Measurements from ENCODE around the gene BECN2.

BECN2 gene

DNA sequence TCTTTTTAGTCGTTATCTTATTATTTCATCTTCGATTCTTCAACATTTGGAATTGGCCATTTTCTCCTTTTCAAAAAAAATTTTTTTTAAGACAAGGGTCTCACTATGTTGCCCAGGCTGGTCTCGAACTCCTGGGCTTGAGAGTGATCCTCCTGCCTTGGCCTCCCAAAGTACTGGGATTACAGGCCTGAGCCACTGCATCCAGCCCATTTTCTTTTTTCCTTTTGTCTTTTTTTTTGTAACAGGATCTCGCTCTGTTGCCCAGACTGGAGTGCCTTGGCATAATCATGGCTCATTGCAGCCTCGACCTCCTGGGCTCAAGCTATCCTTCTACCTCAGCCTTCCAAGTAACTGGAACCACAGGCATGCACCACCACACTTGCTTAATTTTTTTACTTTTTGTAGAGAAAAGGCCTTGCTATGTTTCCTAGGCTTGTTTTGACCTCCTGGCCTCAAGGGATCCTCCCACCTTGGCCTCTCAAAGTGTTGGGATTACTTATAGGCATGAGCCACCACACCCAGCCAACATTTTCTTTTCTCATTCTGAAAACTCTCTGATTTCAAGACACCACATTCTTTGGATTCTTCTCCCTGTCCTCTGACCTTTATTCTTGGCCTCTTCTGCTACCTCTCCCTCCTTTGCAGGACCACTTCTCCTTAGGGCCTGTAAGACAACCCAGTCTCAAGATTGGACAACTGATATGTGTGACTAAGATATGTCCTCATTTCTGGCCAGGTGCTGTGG, 47.4 kb downstream of the BECN2 start:
- no peaks in the 10 kb centered on the region for H3K27me3 ChIP-seq (ENCODE audit: control insufficient read depth, insufficient read depth, low read length)
- H3K27ac ChIP-seq (ENCODE audit: low read length), result no peak overlapping the region
- no peak overlapping the region for H3K4me3 ChIP-seq (ENCODE audit: low read length)
- H3K9ac ChIP-seq (ENCODE audit: low read length), result no peak overlapping the region
- H3K4me1 ChIP-seq (ENCODE audit: control insufficient read depth, low read depth, low read length), result peaks cover 6% of the 10 kb centered on the region
- H3K9me3 ChIP-seq (ENCODE audit: control insufficient read depth, low read depth, low read length), result no peaks in the 10 kb centered on the region
- no peaks in the 10 kb centered on the region for H3K36me3 ChIP-seq (ENCODE audit: control insufficient read depth, low read depth, low read length)

DNA sequence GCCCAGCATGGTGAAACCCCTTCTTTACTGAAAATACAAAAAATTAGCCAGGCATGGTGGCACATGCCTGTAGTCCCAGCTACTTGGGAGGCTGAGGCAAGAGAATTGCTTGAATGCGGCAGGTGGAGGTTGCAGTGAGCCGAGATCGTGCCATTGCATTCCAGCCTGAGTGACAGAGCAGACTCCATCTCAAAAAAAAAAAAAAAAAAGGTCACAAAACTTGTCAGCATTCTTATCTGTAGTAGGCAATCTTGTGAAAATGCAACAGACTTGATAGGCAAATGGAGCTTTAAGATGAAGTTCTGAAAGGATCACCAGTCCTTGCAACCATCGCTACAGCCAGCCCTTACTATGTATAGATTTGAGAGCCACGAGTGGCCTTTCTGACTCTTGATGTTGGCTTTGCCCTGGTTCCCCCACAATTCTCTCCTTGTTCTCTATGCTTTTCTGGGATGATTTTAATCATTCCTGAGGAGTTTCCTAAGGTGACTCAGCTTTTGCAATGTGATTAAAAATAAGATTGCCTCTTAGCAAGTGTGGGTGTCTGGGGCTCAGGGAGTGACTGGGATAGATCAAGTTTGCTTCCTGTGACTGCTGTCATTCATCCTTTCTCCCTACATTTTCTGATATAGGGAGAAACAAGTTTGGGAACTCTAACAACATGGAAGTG, 48.4 kb downstream of the BECN2 start:
- H3K9ac ChIP-seq (ENCODE audit: low read length), result no peak overlapping the region
- H3K4me3 ChIP-seq (ENCODE audit: low read length), result no peak overlapping the region
- H3K27ac ChIP-seq (ENCODE audit: low read length), result no peak overlapping the region
- no peaks in the 10 kb centered on the region for H3K27me3 ChIP-seq (ENCODE audit: control insufficient read depth, insufficient read depth, low read length)
- H3K4me1 ChIP-seq (ENCODE audit: control insufficient read depth, low read depth, low read length), result peaks cover 6% of the 10 kb centered on the region
- H3K9me3 ChIP-seq (ENCODE audit: control insufficient read depth, low read depth, low read length), result no peaks in the 10 kb centered on the region
- H3K36me3 ChIP-seq (ENCODE audit: control insufficient read depth, low read depth, low read length), result no peaks in the 10 kb centered on the region

DNA sequence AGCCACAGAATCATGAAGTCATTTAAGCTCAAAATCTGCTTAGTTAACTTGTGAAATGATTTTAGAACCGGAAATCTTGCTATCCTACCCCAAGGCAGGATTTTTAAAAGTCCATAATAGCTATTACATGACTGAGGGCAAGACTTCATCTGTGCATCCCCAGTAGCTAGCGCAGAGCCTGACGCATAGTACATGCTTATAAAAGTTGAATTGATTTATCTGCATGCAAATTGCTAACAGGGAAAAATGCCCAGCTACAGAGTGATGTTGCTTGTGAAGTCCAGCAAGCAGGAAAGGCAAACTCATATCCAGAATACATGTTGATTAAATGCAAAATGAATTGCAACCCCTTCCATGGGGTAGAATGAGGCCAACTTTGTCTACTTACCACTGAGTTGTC, 49.4 kb downstream of the BECN2 start:
- H3K27me3 ChIP-seq (ENCODE audit: control insufficient read depth, insufficient read depth, low read length), result no peaks in the 10 kb centered on the region
- no peak overlapping the region for H3K27ac ChIP-seq (ENCODE audit: low read length)
- no peak overlapping the region for H3K9ac ChIP-seq (ENCODE audit: low read length)
- H3K36me3 ChIP-seq (ENCODE audit: control insufficient read depth, low read depth, low read length), result no peaks in the 10 kb centered on the region
- no peak overlapping the region for H3K4me3 ChIP-seq (ENCODE audit: low read length)
- peaks cover 6% of the 10 kb centered on the region for H3K4me1 ChIP-seq (ENCODE audit: control insufficient read depth, low read depth, low read length)
- no peaks in the 10 kb centered on the region for H3K9me3 ChIP-seq (ENCODE audit: control insufficient read depth, low read depth, low read length)
